Subcutaneous adipose tissue (tissue), 4 donors: Measurements from ENCODE around the gene ZNF513. TPM values are rescaled to one million over a fixed set of nuclear protein-coding genes. Genes with fewer than 3 reads are reported as not detected.

ENCODE experiments used
- CTCF ChIP-seq: fragments of 450-650 bp; IDR thresholded peaks from one replicate; pipeline ENCODE4 v1.5.1; 2016; ENCODE audit warnings: low read depth, mild to moderate bottlenecking, control low read depth, antibody characterized with exemption, moderate library complexity
- total RNA-seq, 4 donors: library from RNA; depleted of rRNA; stranded (reverse); fragments of >200 nt; gene quantifications; one replicate each; pipeline ENCODE4 v1.1.0, GENCODE V29; 2016

The ZNF513 gene
- total RNA-seq, 4 donors from 2014 or later: 4.9 to 12.8 (median 8.2) TPM

DNA sequence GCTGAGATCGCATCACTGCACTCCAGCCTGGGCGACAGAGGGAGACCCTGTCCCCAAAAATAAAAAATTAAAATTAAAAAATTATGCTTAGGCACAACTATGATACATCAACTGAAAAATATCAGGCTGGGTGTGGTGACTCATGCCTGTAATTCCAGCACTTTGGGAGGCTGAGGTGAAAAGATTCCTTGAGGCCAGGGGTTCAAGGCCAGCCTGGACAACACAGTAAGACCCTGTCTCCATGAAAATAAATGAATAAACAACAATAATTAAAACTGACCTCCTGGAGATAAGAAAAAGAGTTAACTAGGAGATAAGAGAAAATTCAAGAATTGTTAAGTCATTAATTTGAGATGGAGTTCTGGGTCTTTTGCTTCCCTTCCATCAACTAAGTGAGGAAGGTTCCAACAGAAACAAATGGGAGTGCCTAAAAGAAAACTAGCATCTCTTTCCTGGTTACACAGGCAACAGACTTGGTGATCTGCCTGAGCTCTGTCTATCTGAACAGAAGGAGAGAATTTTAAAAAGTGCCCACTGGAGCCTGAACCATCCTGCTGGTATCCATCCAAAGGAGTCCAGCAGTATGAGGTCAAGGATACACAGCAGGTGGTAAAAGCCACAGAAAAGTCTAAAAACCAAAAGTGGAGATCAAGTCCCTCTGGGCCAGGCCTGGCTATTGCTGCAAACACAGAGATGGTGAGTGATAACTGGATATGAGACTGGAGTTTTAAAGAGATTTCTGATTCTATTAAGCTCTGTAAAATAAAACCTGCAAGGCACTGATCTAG lies 20.0 kb upstream of the ZNF513 start:
- no peak for TF ChIP-seq CTCF

DNA sequence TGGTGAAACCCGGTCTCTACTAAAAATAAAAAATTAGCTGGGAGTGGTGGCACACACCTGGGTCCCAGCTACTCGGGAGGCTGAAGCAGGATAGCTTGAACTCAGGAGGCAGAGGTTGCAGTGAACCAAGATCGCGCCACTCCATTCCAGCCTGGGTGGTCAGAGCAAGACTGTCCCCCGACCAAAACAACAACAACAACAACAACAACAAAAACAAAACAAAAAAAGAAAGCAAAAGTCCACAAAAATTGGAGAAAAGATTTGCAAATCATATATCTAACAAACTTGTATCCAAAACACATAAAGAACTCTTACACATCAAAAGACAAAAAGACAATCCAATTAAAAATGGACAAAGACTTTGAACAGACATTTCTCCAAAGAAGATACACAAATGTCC lies 18.4 kb upstream of the ZNF513 start:
- TF ChIP-seq CTCF: no peak

- TF ChIP-seq CTCF: no peak
Measured at GRCh38 chr2:27393225-27393624, 12.7 kb upstream of the ZNF513 start.

DNA sequence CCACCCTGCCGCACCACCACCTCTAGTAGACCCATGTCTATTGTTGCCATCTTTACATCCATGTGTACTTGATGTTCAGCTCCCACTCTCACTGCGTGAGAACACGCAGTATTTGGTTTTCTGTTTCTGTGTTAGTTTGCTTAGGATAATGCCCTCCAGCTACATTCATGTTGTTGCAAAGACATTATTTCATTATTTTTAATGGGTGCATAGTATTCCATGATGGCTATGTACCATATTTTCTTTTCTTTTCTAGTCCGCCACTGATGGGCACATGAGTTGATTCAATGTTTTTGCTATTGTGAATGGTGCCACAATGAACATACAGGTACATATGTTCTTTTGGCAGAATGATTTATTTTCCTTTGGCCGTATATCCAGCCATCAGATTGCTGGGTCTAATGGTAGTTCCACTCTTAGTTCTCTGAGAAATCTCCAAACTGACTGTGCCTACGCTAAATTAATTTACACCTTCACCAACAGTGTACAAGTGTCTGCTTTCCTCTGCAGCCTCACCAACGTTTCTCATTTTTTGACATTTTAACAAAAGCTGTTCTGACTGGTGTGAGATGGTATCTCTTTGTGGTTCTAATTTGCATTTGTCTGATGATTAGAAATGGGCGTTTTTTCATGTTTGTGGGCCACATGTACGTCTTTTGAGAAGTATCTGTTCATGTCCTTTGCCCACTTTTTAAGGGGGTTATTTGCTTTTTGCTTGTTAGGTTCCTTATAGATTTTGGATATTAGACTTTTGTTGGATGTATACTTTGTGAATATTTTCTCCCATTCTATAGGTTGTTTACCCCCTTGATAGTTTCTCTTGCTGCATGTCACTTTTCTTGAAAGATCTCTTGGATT lies 10.5 kb upstream of the ZNF513 start:
- no peak for TF ChIP-seq CTCF

- no peak for TF ChIP-seq CTCF
Measured at GRCh38 chr2:27381577-27382181, 1.1 kb upstream of the ZNF513 start.

DNA sequence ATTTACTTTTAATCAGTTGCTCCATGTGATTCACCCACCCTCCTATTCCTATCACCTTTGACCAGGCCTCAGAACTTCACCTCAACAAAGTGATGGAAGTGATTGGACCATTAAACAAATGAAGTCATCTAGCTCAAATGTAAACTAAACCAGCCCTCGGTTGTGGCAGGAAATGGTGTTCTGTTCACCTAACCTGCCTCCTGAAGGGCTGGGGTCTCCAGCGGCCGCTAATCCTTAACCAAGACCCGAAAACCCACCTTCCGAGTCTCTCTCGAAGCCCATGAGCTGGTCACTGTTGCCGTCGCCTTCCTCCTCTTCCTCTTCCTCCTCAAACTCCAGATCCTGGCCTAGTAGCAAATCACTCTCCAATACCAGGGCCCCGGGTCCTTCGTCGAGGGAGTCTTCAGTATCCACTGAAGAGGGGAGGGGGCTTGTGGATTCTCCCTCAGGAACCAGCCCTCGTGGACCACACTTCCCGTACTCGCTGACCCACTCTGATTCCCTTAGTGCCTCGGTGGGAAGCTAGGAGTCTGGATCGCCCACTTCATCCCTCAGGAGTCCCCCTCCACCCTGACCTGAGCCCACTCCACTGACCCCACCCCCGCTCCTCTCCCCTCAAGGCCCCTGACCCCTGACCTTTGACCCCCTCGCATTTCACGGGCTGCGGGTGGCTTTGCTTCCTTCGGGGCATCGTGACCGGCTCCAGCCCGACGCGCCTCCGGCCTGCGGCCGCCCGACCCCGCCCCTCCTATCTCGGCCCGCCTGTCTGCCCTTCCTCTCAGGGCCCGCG lies 503 bp downstream of the ZNF513 start:
- TF ChIP-seq CTCF: no peak
